Activated CD8-positive, alpha-beta T cell treated with anti-CD3 and anti-CD28 coated beads for 36 hours (primary cell): ENCODE data around the gene MAEA. TPM values are rescaled to one million over a fixed set of nuclear protein-coding genes. Genes with fewer than 3 reads are reported as not detected.

Experiments
- ATAC-seq: fragments of 200-7000 bp; cut with Tn5 transposase; one replicate; pipeline ENCODE4 v1.10.0; 2021; ENCODE audit warnings: mild to moderate bottlenecking, moderate library complexity
- CTCF ChIA-PET: fragments of 350-600 bp; sonication (Branson Sonifier 250); formaldehyde crosslinking; loops from one replicate; lab custom pipeline; 2021; ENCODE audit warnings: antibody characterized with exemption; lab: Charles Lee
- POLR2A ChIA-PET: fragments of 350-600 bp; sonication (Branson Sonifier 250); formaldehyde crosslinking; loops from one replicate; lab custom pipeline; 2021; ENCODE audit warnings: antibody characterized with exemption; lab: Charles Lee
- DNase-seq: peaks from one replicate; pipeline ENCODE4 v3.0.0-alpha.2; 2020
- H3K27ac Mint-ChIP-seq: one replicate; pipeline ENCODE4 v1.8.0; 2021; ENCODE audit warnings: mild to moderate bottlenecking, mixed read lengths
- H3K27me3 Mint-ChIP-seq: one replicate; pipeline ENCODE4 v1.8.0; 2021; ENCODE audit warnings: mixed read lengths
- H3K36me3 Mint-ChIP-seq: one replicate; pipeline ENCODE4 v1.8.0; 2021; ENCODE audit warnings: low read depth, mixed read lengths
- H3K4me1 Mint-ChIP-seq: one replicate; pipeline ENCODE4 v1.8.0; 2021; ENCODE audit warnings: low read depth, mixed read lengths
- H3K4me3 Mint-ChIP-seq: one replicate; pipeline ENCODE4 v1.8.0; 2021; ENCODE audit warnings: mild to moderate bottlenecking, moderate library complexity, mixed read lengths
- H3K9me3 Mint-ChIP-seq: one replicate; pipeline ENCODE4 v1.8.0; 2021; ENCODE audit warnings: mixed read lengths
- intact Hi-C: fragments of 100-400 bp; cut with micrococcal nuclease; formaldehyde crosslinking; loops from one replicate; pipeline ENCODE4 v1.10.0; 2022
- total RNA-seq, 2 experiments: library from RNA; stranded (reverse); gene quantifications; one replicate each; pipeline ENCODE4 v1.2.3, GENCODE V29; 2021
- TF ChIP-seq, protein P1 (sequence below): fragments of 200-600 bp; IDR thresholded peaks from one replicate; pipeline ENCODE4 v1.8.0; 2022; ENCODE audit warnings: antibody characterized with exemption, mild to moderate bottlenecking

Gene MAEA
- total RNA-seq, 2 experiments from 2014 or later: 32.3 to 37.0 TPM

DNA sequence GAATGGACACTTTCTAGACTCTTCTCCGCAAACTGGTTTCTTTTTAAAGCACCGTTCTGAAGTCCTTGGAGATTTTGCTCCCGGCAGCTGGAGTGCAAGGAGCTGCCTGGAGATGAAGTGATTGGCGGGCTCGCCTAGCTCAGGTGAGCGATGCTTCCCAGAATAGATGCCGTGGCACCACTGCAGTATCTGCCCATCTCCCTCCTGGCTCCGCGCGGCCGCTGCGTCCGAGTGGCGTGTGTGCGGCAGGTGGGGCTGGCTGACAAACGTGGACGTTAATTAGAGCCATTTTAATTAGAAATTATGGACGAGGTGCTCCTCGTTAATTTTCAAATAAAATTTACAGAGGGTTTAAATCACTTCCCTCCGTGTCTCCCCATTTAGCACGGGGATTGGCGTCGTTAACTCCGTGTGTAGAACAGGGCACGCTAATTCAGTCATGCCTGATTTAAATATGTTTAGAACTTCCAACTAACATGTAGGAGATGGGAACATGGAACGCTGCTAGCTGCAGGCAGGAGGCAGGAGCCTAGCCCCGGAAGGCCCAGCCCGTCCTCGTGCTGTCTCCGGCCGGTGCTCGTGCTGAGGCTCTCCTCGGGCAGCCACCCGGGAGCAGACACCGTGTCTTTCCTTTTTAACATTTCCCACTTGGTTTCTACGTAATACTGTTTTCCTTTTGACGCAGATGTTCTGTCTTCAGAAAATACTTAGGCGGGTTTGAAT is 68.9 kb downstream of the MAEA start:
- H3K4me1 Mint-ChIP-seq: no peaks in the 10 kb centered on the region
- ChIA-PET POLR2A (no interaction called here), CTCF (interaction anchor here (1.0 kb wide), 1 partner anchor 228 kb away, joined by 4 read pairs; no protein-coding TSS in a partner anchor)
- no peaks in the 10 kb centered on the region for H3K36me3 Mint-ChIP-seq
- ATAC-seq: no peak
- intact Hi-C loops: loop anchor here (10.0 kb wide), 1 partner anchor 224 kb away; no protein-coding TSS in a partner anchor
- H3K4me3 Mint-ChIP-seq: no peak overlapping the region
- H3K27ac Mint-ChIP-seq: no peak overlapping the region
- no peak for DNase-seq
- TF ChIP-seq, protein P1, sequence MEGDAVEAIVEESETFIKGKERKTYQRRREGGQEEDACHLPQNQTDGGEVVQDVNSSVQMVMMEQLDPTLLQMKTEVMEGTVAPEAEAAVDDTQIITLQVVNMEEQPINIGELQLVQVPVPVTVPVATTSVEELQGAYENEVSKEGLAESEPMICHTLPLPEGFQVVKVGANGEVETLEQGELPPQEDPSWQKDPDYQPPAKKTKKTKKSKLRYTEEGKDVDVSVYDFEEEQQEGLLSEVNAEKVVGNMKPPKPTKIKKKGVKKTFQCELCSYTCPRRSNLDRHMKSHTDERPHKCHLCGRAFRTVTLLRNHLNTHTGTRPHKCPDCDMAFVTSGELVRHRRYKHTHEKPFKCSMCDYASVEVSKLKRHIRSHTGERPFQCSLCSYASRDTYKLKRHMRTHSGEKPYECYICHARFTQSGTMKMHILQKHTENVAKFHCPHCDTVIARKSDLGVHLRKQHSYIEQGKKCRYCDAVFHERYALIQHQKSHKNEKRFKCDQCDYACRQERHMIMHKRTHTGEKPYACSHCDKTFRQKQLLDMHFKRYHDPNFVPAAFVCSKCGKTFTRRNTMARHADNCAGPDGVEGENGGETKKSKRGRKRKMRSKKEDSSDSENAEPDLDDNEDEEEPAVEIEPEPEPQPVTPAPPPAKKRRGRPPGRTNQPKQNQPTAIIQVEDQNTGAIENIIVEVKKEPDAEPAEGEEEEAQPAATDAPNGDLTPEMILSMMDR: no peak
- no peaks in the 10 kb centered on the region for H3K9me3 Mint-ChIP-seq
- no peaks in the 10 kb centered on the region for H3K27me3 Mint-ChIP-seq

DNA sequence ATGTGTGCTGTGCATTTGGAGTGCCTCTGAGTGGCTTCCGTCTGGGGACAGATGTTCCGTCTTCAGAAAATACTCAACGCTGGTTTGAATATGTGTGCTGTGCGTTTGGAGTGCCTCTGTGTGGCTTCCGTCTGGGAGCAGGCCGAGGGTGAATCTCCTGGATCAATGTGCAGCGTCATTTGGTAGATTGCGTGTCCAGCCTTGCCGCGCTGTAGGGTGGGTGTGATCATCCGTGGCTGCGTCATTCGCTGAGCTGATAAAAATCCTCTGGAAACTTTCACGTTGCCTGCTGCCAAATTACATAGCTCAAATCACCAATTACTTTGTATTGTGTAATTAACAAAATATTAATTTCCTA is 69.4 kb downstream of the MAEA start:
- CTCF ChIA-PET: no interaction called here
- DNase-seq (no peak), ATAC-seq (no peak)
- intact Hi-C loops: loop anchor here (10.0 kb wide), 1 partner anchor 224 kb away; no protein-coding TSS in a partner anchor
- H3K27me3 Mint-ChIP-seq: no peaks in the 10 kb centered on the region
- no peaks in the 10 kb centered on the region for H3K36me3 Mint-ChIP-seq
- TF ChIP-seq, protein P1: no peak
- H3K9me3 Mint-ChIP-seq: no peaks in the 10 kb centered on the region
- POLR2A ChIA-PET: no interaction called here
- H3K4me1 Mint-ChIP-seq: no peaks in the 10 kb centered on the region
- H3K27ac Mint-ChIP-seq: no peak overlapping the region
- no peak overlapping the region for H3K4me3 Mint-ChIP-seq

DNA sequence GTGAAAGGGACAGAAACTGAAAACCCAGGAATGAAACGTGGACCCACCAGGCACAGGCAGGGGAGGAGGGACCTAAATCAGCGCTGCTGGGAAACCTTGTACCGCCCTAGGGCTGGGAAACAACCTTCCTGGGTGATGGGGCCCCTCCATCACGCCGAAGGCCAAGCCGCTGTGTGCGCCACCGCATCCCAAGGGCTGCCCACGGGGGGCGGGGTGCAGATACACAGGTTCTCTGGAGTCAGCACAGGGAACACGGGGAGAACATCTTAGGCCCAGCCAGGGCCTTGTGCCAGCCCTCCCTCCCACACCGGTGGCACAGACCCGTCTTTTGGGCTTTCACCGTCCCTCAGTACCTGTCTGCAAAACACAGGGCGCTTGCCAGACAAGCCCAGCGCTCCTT is 70.3 kb downstream of the MAEA start:
- TF ChIP-seq, protein P1: no peak
- Mint-ChIP-seq H3K27ac (no peak overlapping the region), H3K9me3 (no peaks in the 10 kb centered on the region), H3K4me1 (no peaks in the 10 kb centered on the region), H3K27me3 (no peaks in the 10 kb centered on the region), H3K4me3 (no peak overlapping the region), H3K36me3 (no peaks in the 10 kb centered on the region)
- intact Hi-C loops: loop anchor here (10.0 kb wide), 1 partner anchor 225 kb away; no protein-coding TSS in a partner anchor
- DNase-seq (no peak), ATAC-seq (no peak)
- ChIA-PET POLR2A (no interaction called here), CTCF (interaction anchor here (1.1 kb wide), 1 partner anchor 189 kb away, joined by 3 read pairs; no protein-coding TSS in a partner anchor)

DNA sequence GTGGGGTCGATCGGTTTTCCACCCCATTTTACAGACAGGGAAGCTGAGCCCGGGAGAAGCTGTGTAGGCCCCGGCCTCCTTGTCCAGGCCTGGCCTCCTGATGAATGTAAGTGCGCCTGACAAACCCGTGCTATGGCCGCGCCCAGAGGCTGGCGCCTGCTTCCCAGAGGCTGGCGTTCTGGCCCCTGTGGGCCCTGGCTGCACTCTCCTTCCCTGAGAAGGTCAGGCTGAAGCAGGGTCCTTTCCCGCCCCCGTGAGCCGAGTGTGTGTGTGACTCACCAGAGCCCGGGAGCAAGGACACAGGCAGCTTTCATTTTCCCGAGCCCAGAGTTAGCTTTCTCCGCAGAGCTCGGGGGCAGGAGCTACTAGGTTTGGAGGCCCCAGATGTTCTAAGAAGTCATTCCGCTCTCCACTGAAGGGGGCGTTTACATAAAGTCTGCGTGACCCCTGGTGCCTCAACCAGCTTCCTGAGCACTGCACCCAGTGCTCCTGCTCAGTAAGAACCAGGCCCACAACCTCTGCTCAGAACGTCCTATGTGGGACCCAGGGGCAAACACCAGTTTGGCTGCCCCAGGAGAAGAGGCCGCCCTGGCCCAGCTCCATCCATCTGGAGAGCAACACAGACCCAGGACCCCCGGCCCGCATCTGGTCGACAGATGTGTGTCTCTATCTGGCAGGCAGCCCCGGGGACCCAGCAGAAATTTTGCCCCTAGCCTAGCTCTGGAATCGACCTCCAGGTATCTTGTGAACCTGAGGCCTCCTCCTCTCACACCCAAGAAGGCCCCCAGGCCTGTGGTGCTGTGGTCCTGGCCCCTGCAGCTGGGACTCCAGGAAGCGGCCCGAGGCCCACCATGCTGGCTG is 71.0 kb downstream of the MAEA start:
- DNase-seq (no peak), ATAC-seq (no peak)
- H3K36me3 Mint-ChIP-seq: no peaks in the 10 kb centered on the region
- intact Hi-C loops: no loop called here
- POLR2A ChIA-PET: no interaction called here
- H3K27ac Mint-ChIP-seq: no peak overlapping the region
- H3K4me1 Mint-ChIP-seq: no peaks in the 10 kb centered on the region
- no peak overlapping the region for H3K4me3 Mint-ChIP-seq
- H3K9me3 Mint-ChIP-seq: no peaks in the 10 kb centered on the region
- CTCF ChIA-PET: interaction anchor here (1.1 kb wide), 1 partner anchor 189 kb away, joined by 3 read pairs; no protein-coding TSS in a partner anchor
- TF ChIP-seq, protein P1: no peak
- no peaks in the 10 kb centered on the region for H3K27me3 Mint-ChIP-seq
